GM19395 (cell line): ENCODE data around the gene ABHD5.

Source experiments
- ATAC-seq: cut with Tn5 transposase; IDR thresholded peaks from one replicate; pipeline ENCODE4 v1.9.1; 2021; ENCODE audit warnings: mild to moderate bottlenecking, moderate library complexity; ENCODE audit not compliant: unreplicated experiment

ABHD5 gene

DNA sequence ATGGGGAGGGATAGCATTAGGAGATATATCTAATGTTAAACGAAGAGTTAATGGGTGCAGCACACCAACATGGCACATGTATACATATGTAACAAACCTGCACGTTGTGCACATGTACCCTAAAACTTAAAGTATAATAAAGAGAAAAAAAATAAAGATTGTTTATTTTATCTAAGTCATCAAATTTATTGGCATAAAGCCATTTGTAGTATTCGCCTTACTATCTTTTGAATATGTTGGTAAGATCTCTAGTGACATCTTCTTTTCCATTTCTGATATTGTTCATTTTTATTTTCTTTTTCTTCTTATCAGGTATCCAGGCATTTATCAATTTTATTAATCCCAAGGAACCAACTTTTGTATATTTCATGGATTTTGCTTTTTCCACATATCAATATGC, 5.8 kb upstream of the ABHD5 start:
- no peak for ATAC-seq

DNA sequence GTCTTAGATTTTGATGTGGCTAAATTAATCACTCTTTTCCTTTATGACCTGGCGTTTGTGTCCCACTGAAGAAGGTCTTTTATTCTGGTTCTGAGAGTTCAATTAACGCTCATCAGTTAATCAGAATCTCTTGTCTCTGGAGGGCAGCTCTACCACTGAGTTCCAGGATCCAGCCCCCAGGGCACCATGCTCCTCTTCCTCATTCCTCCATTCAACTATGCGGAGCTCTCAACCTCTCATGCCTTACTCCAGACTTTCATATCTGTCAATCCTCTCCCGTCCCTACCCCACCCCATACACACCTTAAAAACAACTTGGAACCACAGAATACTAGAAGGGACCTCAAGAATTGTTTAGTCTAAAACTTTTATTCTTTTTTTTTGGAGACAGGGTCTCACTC, 4.8 kb upstream of the ABHD5 start:
- ATAC-seq, result no peak

DNA sequence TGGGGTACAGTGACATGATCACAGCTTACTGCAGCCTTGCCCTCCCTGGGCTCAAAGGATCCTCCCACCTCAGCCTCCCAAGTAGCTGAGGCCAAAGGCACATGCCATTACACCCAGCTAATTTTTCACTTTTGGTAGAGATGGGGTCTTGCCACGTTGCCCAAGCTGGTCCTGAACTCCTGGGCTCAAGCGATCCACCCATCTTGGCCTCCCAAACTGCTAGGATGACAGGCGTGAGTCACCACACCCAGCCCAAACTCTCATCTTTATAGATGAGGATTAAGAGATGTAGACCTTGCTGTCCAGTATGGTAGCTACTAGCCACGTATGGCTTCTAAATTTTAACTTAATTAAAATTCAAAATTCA, 4.4 kb upstream of the ABHD5 start:
- ATAC-seq, result no peak

DNA sequence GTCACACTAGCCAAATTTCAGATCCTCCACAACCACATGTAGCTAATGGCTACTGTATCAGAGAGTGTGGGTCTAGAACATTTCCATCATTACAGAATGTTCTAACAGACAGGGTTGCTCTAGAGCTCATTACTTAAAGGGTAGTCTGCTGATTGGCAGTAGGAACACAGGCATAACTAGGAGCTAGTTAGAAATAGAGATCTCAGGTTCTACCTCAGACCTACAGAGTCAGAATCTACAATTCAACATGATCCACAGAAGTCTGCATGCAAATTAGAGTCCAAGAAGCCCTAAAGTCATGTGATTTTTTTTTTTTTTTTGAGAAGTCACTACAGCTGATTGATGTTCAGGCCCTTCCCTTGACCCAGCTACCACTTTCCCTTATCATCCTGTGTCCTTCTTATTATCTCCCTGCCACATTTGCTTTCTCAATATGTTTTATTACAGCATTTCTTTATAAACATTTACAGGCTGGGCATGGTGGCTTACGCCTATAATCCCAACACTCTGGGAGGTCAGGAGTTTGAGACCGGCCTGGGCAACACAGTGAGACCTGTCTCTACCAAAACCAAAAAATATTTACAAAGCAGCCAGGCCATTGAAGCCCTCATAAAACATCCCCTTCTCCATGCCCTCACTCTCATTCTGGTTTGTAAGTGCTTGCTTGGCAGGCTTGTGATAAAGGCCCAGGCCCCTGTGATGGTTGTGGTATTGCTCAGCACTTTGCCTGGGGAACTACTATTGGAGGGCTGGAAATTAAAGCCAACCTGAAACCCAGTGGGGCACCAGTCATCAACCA, 3.8 kb upstream of the ABHD5 start:
- no peak for ATAC-seq

DNA sequence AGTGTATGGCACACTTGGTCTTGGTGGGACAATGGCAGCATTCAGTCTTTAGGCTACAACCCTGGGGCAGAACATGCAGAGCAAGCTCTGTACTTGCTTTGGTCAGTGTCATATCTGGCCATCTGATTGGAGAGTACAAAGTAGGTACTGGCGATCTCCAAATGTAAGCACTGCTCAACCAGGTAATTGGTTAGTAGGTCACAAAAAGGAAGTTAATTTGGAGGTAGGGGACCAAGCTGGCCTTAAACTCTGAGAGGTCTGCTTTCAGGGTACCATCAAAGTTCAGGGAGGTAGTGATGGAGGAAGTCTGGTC, 3.3 kb upstream of the ABHD5 start:
- no peak for ATAC-seq

DNA sequence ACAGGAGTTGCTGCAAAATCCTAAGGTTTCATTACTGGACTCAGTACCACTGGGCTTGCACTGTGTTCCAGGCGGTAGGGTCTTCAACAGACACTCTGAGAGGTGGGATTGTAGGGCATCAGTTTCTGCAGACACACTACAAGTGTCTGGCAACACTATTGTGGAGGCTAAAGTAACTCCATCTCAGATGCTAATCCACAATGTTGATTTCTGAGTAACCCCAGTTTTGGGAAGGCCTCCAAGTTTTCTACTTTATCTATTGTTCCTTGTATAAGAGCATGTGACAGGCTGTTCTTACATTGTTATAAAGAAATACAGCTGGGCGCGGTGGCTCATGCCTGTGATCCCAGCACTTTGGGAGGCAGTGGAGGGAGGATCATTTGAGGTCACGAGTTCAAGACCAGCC, 2.5 kb upstream of the ABHD5 start:
- no peak for ATAC-seq

DNA sequence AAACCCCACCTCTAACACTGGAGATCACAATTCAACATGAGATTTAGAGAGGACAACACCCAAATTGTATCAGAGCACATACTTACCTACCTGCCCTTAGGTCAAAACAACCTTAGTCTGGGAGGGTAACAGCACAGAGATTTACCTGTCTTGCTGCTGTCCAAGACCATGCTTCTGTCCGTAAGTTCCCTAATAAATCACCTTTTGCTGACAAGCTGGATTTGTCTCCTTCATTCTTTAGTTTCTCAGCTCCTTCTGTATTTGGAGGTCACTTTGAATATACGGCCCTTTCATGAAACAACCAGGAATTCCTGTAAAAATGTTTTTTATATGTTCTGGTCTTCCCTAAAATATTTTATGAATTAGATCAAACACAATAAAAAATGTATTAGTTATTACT, 1.6 kb upstream of the ABHD5 start:
- ATAC-seq, result no peak

DNA sequence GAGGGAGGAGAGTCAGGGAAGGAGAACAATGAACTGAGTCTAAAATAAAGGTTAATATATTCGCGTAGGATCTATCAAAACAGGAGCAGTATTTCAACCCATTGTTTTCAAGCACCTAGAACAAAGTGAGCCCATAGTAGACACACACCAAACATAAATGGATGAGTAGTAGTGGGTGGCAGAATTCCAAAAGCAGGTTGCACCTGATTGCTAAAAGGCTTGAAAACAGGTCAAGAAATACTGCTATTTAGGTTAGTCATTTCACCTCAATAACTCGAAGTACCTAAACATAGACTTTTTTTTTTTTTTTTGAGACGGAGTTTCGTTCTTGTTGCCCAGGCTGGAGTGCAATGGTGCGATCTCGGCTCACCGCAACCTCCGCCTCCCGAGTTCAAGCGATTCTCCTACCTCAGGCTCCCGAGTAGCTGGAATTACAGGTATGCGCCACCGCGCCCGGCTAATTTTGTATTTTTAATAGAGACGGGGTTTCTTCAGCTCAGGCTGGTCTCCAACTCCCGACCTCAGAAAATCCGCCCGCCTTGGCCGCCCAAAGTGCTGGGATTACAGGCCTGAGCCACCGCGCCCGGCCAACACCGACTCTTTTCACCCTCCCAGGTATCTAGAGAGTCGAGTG, 855 bp upstream of the ABHD5 start:
- no peak for ATAC-seq

DNA sequence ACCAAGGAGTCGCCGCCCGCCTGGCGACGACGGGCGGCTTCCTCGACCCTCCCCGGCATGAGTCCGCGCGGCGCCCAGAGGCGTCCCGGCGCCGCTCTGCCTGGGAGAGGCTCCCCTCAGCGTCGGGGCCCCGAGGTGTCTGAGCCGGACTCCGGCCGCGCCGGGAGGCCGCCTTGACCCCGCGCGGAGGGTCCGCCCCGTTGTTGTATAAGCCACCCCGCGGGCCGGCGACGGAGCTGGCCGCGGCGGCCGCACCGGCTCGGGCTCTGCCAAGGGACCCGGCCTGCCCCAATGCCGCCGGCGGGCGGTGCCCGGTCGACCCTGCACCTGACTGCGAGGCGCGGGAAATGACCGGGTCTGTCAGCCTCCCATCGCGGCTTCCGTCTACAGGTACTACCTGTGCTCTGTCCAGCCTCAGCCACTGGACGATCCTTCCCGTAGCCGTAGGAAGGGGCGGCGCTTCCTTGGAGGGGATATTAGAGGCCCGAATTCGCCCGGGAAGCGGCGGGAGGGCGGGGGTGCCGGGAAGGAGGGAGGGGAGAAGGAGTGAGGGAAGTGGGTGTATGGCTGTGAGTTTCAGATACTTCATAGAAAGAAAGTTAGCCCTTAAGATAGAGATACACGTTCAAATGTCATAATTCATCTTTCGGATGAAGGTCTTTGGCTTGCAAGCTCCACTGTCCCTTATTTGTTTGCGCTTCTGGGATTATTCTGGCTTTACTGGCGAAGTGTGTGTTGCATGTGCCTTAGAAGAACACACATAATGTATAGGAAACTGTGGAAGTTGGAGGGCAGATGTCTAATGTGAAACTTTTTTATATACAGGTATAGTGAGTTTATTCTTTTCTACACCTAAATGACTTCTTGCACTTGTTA, 620 bp downstream of the ABHD5 start:
- ATAC-seq, result peak; percentile 35

DNA sequence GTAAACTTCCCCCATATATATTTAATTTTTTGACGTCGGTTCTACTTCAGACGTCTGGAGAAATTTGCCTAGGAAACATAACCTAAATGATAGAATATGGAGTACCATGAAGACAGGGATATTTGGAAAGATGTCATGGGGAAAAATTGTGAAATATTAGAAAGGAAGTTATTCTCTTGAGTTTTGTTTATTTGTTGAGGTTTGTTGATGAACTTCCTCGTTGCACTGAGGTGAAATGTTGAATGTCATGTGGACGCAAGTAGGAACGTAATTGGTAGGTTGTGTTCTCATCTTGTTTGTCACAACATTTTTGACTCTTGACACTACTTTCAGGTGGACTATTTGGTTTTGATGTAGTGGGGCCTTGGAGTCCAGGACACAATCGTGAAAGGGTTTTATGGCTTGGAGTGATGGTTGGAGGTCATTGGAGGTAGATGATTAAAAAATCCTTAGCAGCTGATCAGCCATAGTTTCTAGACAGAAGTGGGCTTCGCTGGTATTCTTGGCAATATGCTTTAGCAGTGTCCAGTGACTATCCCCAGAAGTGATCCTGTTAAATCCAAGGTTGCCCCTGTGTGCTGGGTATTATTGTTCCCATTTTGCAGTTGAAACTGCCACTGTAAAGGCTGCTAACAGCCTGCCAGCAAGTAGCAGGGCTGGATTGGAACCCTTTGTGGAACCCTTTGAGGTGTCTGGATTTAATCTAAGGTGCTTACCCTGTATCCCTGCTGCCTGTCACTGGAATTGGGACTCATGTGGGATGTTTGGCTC, 1.5 kb downstream of the ABHD5 start:
- no peak for ATAC-seq

DNA sequence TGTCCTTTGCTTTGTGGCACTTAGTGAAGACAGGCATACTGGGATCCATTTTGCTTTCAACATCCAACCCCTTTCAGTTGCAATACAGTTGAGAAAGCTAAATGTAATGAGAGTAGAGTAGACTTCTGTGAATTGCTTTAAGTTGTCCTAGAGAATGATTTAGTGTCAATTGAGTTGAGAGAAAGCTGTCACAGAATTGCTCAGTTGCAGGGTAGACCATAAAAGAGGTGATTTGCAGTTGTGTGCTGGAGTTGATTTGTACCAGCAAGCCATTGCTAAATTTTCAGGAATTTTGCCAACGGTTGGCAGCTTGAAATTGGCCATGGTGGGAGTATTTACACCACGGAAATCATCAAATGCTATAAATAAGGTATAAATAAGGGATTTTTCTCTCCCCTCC, 2.2 kb downstream of the ABHD5 start:
- ATAC-seq, result no peak

DNA sequence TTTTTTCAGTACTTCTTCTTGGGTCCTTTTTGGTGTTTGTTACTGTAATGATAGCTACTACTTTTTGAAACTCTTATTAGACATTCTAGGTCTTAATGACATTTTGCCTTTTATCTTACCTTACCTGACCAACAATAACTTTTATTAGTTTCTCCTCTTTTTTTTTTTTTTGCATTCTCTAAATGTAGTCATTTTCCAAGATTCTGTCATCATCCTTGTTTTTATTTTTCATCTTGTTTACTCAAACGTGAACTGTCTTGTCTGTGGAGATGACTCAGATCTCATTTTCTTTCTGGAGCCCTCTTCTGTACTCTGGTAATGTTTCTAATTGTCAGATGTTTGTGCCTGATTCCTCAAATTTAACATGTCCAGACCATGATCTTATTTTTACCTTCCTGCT, 2.9 kb downstream of the ABHD5 start:
- ATAC-seq, result no peak

DNA sequence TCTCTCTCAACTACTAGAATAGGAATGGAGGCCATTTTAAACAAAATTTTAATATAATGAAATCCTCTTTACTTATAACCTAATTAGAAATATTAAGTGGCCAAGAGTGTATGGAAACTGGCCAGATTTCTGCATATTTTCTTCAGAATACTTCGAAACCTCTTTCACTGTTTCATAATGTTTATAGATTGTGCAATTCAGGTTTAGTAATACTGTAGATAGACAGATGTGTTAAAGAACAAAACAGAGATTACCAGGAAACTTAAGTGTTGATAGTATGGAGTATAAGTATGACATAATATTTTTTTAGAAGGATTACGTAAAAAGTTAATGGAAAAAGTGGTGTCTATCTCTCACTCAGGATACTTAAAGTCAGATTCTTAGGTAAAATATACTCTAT, 4.7 kb downstream of the ABHD5 start:
- no peak for ATAC-seq

DNA sequence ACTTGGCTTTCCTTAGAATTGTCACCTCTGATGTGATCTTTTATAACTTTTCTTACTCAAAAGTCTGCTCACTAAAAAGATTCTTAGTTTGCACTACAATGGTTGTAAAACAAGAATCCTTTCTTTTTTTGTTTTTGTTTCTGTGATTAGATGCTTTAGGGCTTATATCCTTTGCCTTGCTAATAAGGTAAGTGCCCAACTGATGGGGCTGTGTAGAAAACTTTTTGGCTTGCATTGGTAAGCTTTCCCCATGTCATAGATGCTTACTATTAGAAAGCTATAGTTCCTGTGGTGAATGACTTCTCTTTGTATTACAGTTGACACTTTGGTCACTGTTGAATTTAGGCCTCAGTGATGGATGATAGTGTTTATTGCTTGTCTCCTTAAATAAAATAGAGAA, 5.1 kb downstream of the ABHD5 start:
- no peak for ATAC-seq

DNA sequence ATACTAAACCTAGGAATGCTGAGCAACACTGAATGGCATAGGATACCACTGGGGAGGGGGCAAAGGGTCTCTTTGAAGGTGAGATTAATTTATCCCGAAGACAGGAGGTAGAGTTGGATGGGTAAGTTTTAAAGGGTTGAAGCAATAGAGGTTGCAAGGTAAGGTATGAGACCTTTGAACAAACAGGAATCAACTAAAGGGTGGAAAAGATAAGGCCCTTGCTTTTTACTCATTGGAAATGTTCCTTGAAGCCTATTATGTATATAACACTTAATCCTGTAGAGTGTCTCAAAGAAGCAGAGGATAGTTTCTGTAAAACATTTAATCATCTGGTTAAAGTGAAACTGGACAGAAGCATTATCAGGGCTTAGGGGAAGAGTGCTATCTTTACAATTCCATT, 5.7 kb downstream of the ABHD5 start:
- no peak for ATAC-seq

DNA sequence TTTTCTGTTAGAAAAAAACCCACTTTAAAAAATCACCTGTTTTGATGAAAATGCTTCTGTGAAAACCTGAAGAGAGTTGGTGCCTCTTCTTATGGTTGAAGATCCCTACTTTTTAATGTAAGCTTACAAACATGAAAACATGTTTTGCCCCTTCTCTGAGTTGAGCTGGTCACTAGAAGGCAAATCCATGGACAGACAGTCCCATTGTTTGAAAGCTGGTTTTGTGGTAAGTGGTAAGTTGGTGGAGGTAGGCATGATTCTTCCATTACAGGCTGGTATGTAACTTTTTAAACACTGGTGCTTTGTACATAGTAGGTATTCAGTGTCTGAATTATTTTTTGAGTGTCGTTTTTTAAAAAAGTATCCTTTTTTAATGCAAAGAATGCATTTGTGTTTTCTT, 6.1 kb downstream of the ABHD5 start:
- ATAC-seq, result no peak

DNA sequence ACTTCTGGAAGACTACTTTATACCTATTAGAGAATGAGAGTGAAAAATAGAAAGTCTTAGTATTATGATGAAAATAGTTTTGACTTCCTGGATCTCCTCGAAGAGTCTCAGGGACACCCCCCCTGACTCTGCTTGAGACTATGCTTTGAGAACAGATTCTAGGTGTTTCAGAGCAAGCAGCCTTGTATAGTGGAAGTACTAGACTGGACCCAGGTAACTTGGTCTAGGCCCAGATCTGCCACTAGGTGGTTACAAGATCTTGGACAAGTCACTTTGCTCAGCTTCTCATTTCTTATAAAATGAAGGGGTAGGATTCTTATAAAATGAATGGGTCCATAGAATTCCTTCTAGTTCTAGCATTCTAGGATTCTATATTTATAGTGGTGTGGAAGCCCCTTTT, 9.1 kb downstream of the ABHD5 start:
- peak; percentile 82 for ATAC-seq

DNA sequence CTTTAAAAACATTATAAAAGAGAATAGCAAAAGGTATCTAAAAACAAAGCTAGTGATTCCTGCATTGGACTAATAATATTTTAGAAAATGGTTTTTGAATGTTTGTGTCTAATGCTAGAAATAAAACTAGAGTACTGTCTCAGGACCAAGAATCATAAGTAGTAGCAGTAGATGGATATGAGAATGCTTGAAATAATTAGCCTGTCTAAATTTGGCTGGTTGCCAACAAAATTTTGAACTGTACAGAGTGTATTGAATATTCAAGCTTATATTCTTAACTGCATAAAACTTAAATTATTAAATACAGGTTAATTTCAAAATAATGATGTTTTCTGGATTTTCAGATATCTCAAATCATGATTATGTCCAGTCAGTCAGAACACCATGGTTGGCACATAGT, 14.0 kb downstream of the ABHD5 start:
- no peak for ATAC-seq

DNA sequence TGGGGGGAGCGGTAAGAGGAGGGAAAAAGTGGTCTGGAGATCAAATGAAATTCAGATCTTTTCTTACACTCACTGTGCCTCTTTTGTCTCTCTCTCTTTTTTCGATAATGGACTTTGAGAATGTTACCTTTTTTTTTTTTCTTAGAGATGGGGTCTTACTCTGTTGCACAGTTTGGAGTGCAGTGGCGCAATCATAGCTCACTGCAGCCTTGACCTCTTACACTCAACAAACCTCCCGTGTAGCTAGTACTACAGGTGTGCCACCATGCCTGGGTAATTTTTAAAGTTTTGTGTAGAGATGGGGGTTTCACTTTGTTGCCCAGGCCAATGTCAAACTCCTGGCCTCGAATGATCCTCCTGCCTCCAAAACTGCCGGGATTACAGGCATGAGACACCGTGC, 15.6 kb downstream of the ABHD5 start:
- no peak for ATAC-seq

DNA sequence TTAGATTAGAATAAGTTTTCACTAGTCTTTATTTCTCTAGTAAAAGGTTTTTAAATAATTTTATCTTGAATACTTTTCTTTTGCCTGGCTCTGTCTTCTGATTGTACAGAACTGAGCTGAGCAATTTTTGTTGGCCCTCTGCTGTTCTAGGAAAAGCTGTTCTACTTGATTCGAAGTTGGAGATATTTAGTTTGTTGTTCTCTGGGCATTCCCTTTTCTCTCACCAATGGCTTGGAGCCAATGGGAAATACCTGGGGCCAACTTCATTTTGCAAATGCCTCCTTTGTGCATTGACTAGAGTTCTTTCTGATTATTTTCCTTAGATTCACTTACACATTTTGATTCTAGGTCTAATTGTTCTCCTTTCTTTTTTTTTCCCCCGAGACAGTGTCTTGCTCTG, 16.5 kb downstream of the ABHD5 start:
- ATAC-seq, result no peak

DNA sequence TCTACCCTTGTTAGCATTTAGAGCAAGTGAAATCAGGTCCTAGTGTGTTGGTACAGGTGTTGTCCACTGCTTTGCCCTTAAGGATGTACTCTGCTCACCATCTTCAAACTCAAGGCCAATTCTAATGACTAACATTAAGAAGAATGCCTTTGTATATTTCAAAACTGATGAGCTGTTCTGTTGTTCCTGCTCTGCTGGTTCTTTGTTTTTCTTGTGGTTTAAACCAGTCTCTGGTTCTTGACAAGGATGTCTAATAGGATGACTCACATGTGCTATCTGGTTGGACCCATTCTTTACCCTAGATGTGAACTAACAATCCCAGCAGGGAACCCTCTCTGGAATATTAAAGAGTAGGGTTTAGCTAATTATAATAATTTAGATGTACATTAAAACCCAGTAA, 17.3 kb downstream of the ABHD5 start:
- no peak for ATAC-seq
